NCI-H146 (cell line): ENCODE data around the gene NDUFV3.
"Not testable (repeated sequence)": the region's sequence is repeated elsewhere in the genome, so short reads cannot be mapped to it uniquely, and the experiment has no call there.

Experiments
- DNase-seq: peaks from one replicate; lab custom pipeline; 2025; lab: John Stamatoyannopoulos, UW

The NDUFV3 gene

GRCh38 chr21:42857216-42857615, 35.9 kb upstream of the NDUFV3 start:
- DNase-seq: no peak

- DNase-seq: no peak
These were observed 34.8 kb upstream of the NDUFV3 start for GRCh38 chr21:42858185-42858847.

GRCh38 chr21:42858957-42859890, 33.9 kb upstream of the NDUFV3 start:
- no peak for DNase-seq

DNA sequence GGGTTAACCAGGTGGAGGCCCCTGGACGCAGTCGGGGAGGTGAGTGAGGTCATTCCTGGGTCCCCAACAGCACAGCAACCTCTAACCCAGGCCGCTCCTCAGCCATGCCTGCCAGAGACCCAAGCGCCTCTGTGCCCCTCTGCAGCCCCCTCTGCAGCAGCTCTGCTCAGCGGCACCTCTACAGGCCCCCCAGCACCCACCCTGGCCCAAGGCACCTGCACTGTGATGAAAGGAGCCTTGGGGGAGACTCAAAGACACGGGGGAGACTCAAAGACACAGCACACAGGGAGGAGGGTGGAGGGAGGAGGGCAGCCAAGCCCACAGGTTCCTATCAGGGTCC, 33.2 kb upstream of the NDUFV3 start:
- no peak for DNase-seq

GRCh38 chr21:42860345-42860744, 32.8 kb upstream of the NDUFV3 start:
- no peak for DNase-seq

DNA sequence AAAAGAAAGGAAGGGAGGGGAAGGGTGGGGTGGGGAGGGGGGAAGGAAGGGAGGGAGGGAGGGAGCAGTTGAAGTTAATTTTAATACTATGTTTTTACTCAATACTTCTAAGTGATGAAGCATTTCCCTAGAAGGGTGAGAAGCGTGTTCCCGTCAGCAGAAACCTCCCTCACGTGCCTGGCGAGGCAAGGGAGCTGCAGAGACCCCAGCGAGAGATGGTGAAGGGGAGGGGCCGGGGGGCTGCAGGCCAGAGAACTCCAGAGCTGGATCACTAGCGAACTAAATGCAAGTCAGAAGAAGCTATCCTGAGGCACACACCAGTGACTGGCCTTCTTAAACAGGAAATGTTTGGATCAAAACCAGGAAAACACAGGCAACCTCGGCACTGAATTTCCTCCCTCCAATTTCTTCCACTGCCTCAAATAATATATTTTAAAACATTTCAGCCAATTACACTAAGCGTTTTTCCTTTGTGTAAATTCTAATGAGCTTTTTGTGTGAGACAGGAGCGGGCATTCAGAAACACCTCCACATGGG, 31.7 kb upstream of the NDUFV3 start:
- no peak for DNase-seq

DNA sequence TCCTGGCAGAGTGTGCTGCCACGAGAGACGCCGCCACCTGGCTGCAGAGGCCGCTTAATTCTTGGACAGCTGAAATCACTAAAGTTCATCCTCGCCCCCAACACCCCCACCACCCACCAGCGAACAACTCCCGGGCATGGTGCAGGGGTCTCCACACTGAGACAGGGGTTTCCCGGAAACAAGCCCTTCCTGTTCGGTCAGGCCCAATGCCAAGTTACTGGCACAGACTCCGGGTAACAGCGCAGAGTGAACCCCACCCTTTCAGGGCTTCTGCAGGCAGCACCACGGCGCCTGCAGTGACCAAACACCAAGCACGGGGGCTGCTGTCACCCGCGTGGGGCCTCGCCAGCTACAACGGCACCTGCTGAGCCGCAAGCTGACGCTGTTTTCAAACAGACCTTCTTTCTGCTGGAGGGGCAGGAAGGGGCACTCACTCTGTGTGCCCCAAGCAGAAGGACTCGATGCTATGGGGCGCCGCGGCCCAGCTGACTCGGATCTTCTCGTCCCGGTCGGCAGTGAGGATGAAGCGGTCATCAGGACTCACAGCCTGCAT, 31.2 kb upstream of the NDUFV3 start:
- DNase-seq: no peak

DNA sequence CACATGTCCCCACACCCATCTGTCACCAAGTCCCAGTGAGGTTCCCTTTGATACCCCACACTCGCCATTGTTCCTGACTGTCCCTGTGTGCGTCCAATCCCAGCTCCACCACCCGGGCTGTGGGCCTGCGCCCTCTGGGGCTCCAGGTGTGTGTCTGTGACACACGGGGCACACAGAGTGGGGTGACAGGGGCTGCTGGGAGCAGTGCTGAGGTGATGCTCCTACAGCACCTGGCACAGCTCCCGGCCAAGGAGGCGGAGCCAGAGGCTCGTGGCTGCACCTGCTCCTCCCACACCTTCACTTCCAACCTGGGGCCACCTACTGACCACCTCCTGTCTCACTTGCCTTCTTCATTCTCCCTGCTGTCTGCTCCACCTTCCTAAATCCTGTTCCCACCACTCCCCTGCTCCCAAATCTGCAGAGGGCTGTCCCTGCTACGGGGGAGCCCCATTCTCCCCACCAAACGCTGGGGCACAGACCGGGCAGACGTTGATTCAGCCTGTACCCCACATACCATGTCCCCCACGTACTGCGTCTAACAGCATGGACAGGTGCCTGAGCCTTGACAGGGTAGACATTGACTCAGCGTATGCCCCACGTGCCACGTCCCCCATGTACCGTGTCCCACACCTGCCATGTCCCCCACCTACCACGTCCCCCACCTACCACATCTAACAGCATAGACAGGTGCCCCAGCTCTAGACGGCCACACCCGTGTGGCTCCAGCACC, 30.2 kb upstream of the NDUFV3 start:
- DNase-seq: peak; percentile 40

- no peak for DNase-seq
These were observed 29.6 kb upstream of the NDUFV3 start for GRCh38 chr21:42863504-42863870.

- no peak for DNase-seq
These were observed 28.8 kb upstream of the NDUFV3 start for GRCh38 chr21:42864286-42864685.

- DNase-seq: no peak
These were observed 28.0 kb upstream of the NDUFV3 start for GRCh38 chr21:42864815-42865775.

GRCh38 chr21:42865776-42866160, 27.3 kb upstream of the NDUFV3 start:
- DNase-seq: no peak

DNA sequence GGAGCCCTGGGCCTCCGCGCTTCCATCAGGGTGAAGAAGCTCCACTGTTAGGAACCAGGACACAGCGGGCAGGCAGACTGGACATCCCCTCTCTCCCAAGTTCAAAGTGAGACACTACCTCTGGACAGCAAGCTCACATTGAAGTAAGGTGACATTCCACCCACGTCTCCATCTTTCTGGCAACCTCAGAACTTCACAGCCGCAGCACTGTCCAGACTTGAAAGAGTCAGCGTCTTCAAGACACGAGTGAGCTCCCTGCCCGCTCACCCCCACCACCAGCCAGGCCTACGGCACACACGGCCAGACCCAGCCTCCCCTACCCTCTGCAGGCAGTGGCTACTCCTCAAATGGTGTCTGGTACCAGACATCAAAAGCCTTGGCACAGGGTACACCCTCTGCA, 24.9 kb upstream of the NDUFV3 start:
- no peak for DNase-seq

- DNase-seq: no peak
These were observed 20.0 kb upstream of the NDUFV3 start for GRCh38 chr21:42873096-42873495.

GRCh38 chr21:42875811-42876210, 17.3 kb upstream of the NDUFV3 start:
- not testable (repeated sequence) for DNase-seq

GRCh38 chr21:42878678-42878992, 14.5 kb upstream of the NDUFV3 start:
- DNase-seq: no peak

GRCh38 chr21:42878993-42879787, 13.9 kb upstream of the NDUFV3 start, which contains the start of gene WDR4:
WDR4 (minus strand) TSS chr21:42879539; CDS start chr21:42879495, 44 bp downstream.
- peak; percentile 95 for DNase-seq

GRCh38 chr21:42880352-42880751, 12.8 kb upstream of the NDUFV3 start:
- no peak for DNase-seq

- no peak for DNase-seq
These were observed 9.2 kb upstream of the NDUFV3 start for GRCh38 chr21:42883921-42884320.

DNA sequence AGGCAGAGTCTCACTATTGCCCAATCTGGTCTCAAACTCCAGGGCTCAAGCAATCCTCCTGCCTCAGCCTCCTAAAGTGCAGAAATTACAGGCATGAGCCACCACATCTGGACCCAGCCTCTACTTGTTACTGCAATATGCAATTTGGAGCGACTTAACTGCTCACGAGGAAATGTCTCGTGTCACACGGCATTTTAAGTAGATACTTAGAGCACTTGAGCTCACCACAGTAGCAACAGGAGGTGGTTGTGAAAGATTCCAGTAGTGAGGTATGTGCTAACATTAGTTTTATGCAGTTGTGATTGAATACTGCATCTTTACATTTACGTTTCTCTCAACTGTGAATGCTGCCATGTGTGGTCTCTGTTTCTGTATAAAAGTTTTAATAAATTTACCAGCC, 5.8 kb upstream of the NDUFV3 start:
- DNase-seq: no peak
